ENCODE data around the gene RBM5. TPM values are rescaled to one million over a fixed set of nuclear protein-coding genes. Genes with fewer than 3 reads are reported as not detected.

RBM5 gene
- polyA plus RNA-seq, 1 donor (not counting 4 experiments of a cell fraction or from before 2014, with no cell fraction given): 167 TPM

DNA sequence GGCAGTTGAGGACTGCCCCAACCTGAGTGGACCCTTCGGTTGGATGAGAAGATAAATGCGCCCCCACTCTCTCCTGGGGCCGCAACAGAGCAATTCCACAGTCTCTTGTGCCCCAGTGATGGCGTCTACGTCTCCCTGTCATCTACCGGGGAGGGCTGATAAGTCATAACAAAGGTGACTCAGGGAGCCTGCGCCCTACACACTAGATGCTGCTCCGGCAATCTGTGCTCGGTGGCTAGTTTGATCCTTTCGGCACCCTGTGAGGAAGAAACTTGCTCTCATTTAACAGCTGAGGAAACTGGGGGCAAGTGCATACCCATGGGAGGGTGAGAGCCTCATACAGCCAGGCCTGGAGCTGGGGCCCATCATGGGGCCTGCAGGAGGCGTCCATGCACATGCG lies 52.3 kb downstream of the RBM5 start:
- FAIRE-seq (no peak), DNase-seq (ENCODE audit: low read depth, low spot score) (no peak)
- H4K20me1 ChIP-seq (ENCODE audit: control insufficient read depth, extremely low read depth, insufficient read depth, low read length): no peaks in the 10 kb centered on the region
- no peak overlapping the region for H2AFZ ChIP-seq (ENCODE audit: control insufficient read depth, low read length)
- H3K4me1 ChIP-seq (ENCODE audit: control insufficient read depth, extremely low read depth, insufficient read depth, low read length): peaks cover 21% of the 10 kb centered on the region
- no peaks in the 10 kb centered on the region for H3K36me3 ChIP-seq (ENCODE audit: control insufficient read depth in 2 of 2, extremely low read depth in 1 of 2, insufficient read depth in 2 of 2, low read length in 2 of 2)
- H3K4me2 ChIP-seq (ENCODE audit: control insufficient read depth, extremely low read depth, insufficient read depth, low read depth, low read length): no peak overlapping the region
- H3K27me3 ChIP-seq (ENCODE audit: control insufficient read depth, extremely low read depth, insufficient read depth, low read length): no peaks in the 10 kb centered on the region
- no peak overlapping the region for H3K27ac ChIP-seq (ENCODE audit: control insufficient read depth, insufficient read depth, low read length)
- dilution Hi-C loops (cut with MboI; ENCODE audit: extremely low pct_ligation_motif_present, low sequenced_read_pairs): no loop called here
- H3K4me3 ChIP-seq (ENCODE audit: control insufficient read depth in 2 of 3, extremely low read depth in 1 of 3, insufficient read depth in 2 of 3, low read depth in 1 of 3, low read length in 3 of 3): no peak overlapping the region
- no peaks in the 10 kb centered on the region for H3K79me2 ChIP-seq (ENCODE audit: control insufficient read depth, insufficient read depth, low read length)
- TF ChIP-seq CTCF (optimal IDR thresholded peaks at IDR 0.05 in 1 of 3, IDR thresholded peaks at IDR 0.05 in 1 of 3, conservative IDR thresholded peaks at IDR 0.05 in 1 of 3; ENCODE audit: extremely low read depth in 1 of 3, insufficient read depth in 2 of 3, low read length in 3 of 3) (no peak), EZH2 (IDR thresholded peaks at IDR 0.05; ENCODE audit: low read length) (no peak)
- no peaks in the 10 kb centered on the region for H3K9me3 ChIP-seq (ENCODE audit: control insufficient read depth, low read depth, low read length)
- H3K9ac ChIP-seq (ENCODE audit: control insufficient read depth, extremely low read depth, insufficient read depth, low read length): no peak overlapping the region
- H3K9me1 ChIP-seq (ENCODE audit: control insufficient read depth, extremely low read depth, insufficient read depth, low read length): peaks cover 2% of the 10 kb centered on the region

DNA sequence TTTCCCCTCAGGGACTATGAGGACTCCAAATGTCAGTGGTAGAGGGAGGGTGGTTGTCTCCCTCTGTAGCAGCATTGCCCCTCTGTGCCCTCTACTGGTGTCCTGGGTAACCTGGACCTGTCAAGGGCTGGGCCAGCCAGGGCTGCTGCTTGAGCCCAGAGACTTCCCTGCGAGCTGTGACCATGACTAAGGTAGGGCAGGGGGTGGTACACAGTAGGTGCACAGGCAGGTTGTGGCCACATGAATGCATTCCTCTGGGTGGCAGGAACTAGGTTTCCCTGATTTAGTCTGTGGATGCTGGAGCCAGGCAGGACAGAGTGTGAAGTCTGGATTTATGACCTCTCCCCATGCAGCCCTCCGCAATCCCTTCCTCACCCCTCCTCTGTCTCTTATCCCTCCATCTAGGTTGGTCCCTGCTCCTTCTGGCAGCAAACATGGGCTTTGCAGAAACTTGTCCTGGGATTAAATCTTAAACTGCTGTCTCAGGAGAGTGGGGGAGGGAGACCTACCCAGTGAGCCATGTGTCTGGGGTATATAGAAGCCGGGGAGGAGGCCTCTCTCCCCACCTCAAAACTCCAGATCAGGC lies 57.7 kb downstream of the RBM5 start:
- H3K9me1 ChIP-seq (ENCODE audit: control insufficient read depth, extremely low read depth, insufficient read depth, low read length): no peaks in the 10 kb centered on the region
- no peaks in the 10 kb centered on the region for H4K20me1 ChIP-seq (ENCODE audit: control insufficient read depth, extremely low read depth, insufficient read depth, low read length)
- peaks cover 29% of the 10 kb centered on the region for H3K4me1 ChIP-seq (ENCODE audit: control insufficient read depth, extremely low read depth, insufficient read depth, low read length)
- no peaks in the 10 kb centered on the region for H3K36me3 ChIP-seq (ENCODE audit: control insufficient read depth in 2 of 2, extremely low read depth in 1 of 2, insufficient read depth in 2 of 2, low read length in 2 of 2)
- H3K27me3 ChIP-seq (ENCODE audit: control insufficient read depth, extremely low read depth, insufficient read depth, low read length): no peaks in the 10 kb centered on the region
- DNase-seq (ENCODE audit: low read depth, low spot score) (no peak), FAIRE-seq (peak; percentile 79)
- no peak overlapping the region for H3K27ac ChIP-seq (ENCODE audit: control insufficient read depth, insufficient read depth, low read length)
- H3K9me3 ChIP-seq (ENCODE audit: control insufficient read depth, low read depth, low read length): no peaks in the 10 kb centered on the region
- dilution Hi-C loops (cut with MboI; ENCODE audit: extremely low pct_ligation_motif_present, low sequenced_read_pairs): no loop called here
- peak overlapping the region; percentile 2 for H3K4me2 ChIP-seq (ENCODE audit: control insufficient read depth, extremely low read depth, insufficient read depth, low read depth, low read length)
- H2AFZ ChIP-seq (ENCODE audit: control insufficient read depth, low read length): no peak overlapping the region
- no peak overlapping the region for H3K4me3 ChIP-seq (ENCODE audit: control insufficient read depth in 2 of 3, extremely low read depth in 1 of 3, insufficient read depth in 2 of 3, low read depth in 1 of 3, low read length in 3 of 3)
- TF ChIP-seq EZH2 (IDR thresholded peaks at IDR 0.05; ENCODE audit: low read length): no peak
- no peak for TF ChIP-seq CTCF (optimal IDR thresholded peaks at IDR 0.05 in 1 of 3, IDR thresholded peaks at IDR 0.05 in 1 of 3, conservative IDR thresholded peaks at IDR 0.05 in 1 of 3; ENCODE audit: extremely low read depth in 1 of 3, insufficient read depth in 2 of 3, low read length in 3 of 3)
- no peaks in the 10 kb centered on the region for H3K79me2 ChIP-seq (ENCODE audit: control insufficient read depth, insufficient read depth, low read length)
- H3K9ac ChIP-seq (ENCODE audit: control insufficient read depth, extremely low read depth, insufficient read depth, low read length): no peak overlapping the region

Measured in keratinocyte (primary cell).